Neuronal stem cell (in vitro differentiated cells): Measurements from ENCODE around the gene PODXL2.

Experiments used
- DNase-seq: peaks from one replicate; pipeline ENCODE4 v3.0.0-alpha.2; 2013; ENCODE audit warnings: low spot score
- H2AFZ ChIP-seq: one replicate; pipeline ENCODE4 v1.6.1; 2013; ENCODE audit warnings: mild to moderate bottlenecking, low read length, inconsistent platforms
- H2AK5ac ChIP-seq: 2 replicates; pipeline ENCODE4 v1.6.1; 2013; ENCODE audit warnings: low read depth, mild to moderate bottlenecking, inconsistent platforms, low read length, moderate library complexity, mixed read lengths
- H2BK120ac ChIP-seq: 2 replicates; pipeline ENCODE4 v1.6.1; 2013; ENCODE audit warnings: low read depth, mild to moderate bottlenecking, inconsistent platforms, low read length, moderate library complexity, mixed read lengths
- H2BK12ac ChIP-seq: one replicate; pipeline ENCODE4 v1.6.1; 2013; ENCODE audit warnings: low read length, inconsistent platforms
- H2BK15ac ChIP-seq: 2 replicates; pipeline ENCODE4 v1.6.1; 2013; ENCODE audit warnings: mild to moderate bottlenecking, low read length, inconsistent platforms, mixed read lengths
- H2BK5ac ChIP-seq: one replicate; pipeline ENCODE4 v1.6.1; 2013; ENCODE audit warnings: inconsistent platforms, mild to moderate bottlenecking, low read length, moderate library complexity
- H3K14ac ChIP-seq: one replicate; pipeline ENCODE4 v1.6.1; 2013; ENCODE audit warnings: low read length, inconsistent platforms
- H3K18ac ChIP-seq: 2 replicates; pipeline ENCODE4 v1.6.1; 2013; ENCODE audit warnings: low read length, inconsistent platforms
- H3K23ac ChIP-seq: 2 replicates; pipeline ENCODE4 v1.6.1; 2013; ENCODE audit warnings: low read depth, mild to moderate bottlenecking, mixed read lengths, low read length, inconsistent platforms; ENCODE audit not compliant: poor library complexity
- H3K27ac ChIP-seq: replicated peaks from 3 replicates; pipeline ENCODE4 v1.5.1; 2013; ENCODE audit warnings: low read length, inconsistent platforms
- H3K27me3 ChIP-seq, 3 experiments: 2 replicates each; pipeline ENCODE4 v1.6.1; 2013; ENCODE audit warnings: low read length in 3 of 3, mild to moderate bottlenecking in 2 of 3, inconsistent platforms in 1 of 3, low read depth in 1 of 3, mixed read lengths in 1 of 3, moderate library complexity in 1 of 3; ENCODE audit not compliant: control insufficient read depth in 3 of 3, insufficient read depth in 3 of 3
- H3K36me3 ChIP-seq, 2 donors: replicated peaks in 1 of 2; 2 replicates each; pipeline ENCODE4 v1.6.1; 2013; ENCODE audit warnings: low read length in 2 of 2; ENCODE audit not compliant: control insufficient read depth in 2 of 2, insufficient read depth in 2 of 2
- H3K4ac ChIP-seq: 2 replicates; pipeline ENCODE4 v1.6.1; 2013; ENCODE audit warnings: inconsistent platforms, mild to moderate bottlenecking, low read length, moderate library complexity
- H3K4me1 ChIP-seq, 2 donors: 1 replicate in 1 of 2; 2 replicates in 1 of 2; pipeline ENCODE4 v1.6.1; 2013; ENCODE audit warnings: low read length in 2 of 2, low read depth in 1 of 2; ENCODE audit not compliant: control insufficient read depth in 2 of 2, insufficient read depth in 1 of 2
- H3K4me2 ChIP-seq: one replicate; pipeline ENCODE4 v1.6.1; 2013; ENCODE audit warnings: mild to moderate bottlenecking, low read length, inconsistent platforms; ENCODE audit not compliant: insufficient read depth, poor library complexity, severe bottlenecking
- H3K4me3 ChIP-seq, 2 donors: 2 replicates each; pipeline ENCODE4 v1.5.1; 2013; ENCODE audit warnings: low read length in 2 of 2, mild to moderate bottlenecking in 2 of 2, inconsistent platforms in 1 of 2, moderate library complexity in 1 of 2
- H3K79me1 ChIP-seq: one replicate; pipeline ENCODE4 v1.6.1; 2013; ENCODE audit warnings: low read depth, mild to moderate bottlenecking, inconsistent platforms, low read length, moderate library complexity
- H3K9ac ChIP-seq: one replicate; pipeline ENCODE4 v1.6.1; 2013; ENCODE audit warnings: mild to moderate bottlenecking, low read depth, low read length, inconsistent platforms; ENCODE audit not compliant: poor library complexity
- H3K9me3 ChIP-seq, 2 donors: replicated peaks in 1 of 2; 2 replicates each; pipeline versions ENCODE3 to v1.6.1; 2013; ENCODE audit warnings: low read length in 2 of 2, mild to moderate bottlenecking in 2 of 2, inconsistent platforms in 1 of 2, low read depth in 1 of 2, mixed read lengths in 1 of 2, moderate library complexity in 1 of 2; ENCODE audit not compliant: control insufficient read depth in 2 of 2, insufficient read depth in 1 of 2
- H4K8ac ChIP-seq: one replicate; pipeline ENCODE4 v1.6.1; 2013; ENCODE audit warnings: low read depth, mild to moderate bottlenecking, inconsistent platforms, low read length, moderate library complexity
- H4K91ac ChIP-seq: one replicate; pipeline ENCODE4 v1.6.1; 2013; ENCODE audit warnings: low read length, low read depth, mild to moderate bottlenecking, inconsistent platforms; ENCODE audit not compliant: poor library complexity
- WGBS, 2 donors: extraction: QIAGEN DNeasy Blood & Tissue Kit; methylation state at CpG; one replicate each; pipeline ENCODE4 v1.1.7; 2013; ENCODE audit warnings: missing lambda C conversion rate in 2 of 2, mixed read lengths in 1 of 2; ENCODE audit not compliant: insufficient read length in 2 of 2, insufficient replicate concordance in 1 of 2; ENCODE audit errors: extremely low coverage in 2 of 2; 5-methylcytosine and 5-hydroxymethylcytosine counted together

The PODXL2 gene

DNA sequence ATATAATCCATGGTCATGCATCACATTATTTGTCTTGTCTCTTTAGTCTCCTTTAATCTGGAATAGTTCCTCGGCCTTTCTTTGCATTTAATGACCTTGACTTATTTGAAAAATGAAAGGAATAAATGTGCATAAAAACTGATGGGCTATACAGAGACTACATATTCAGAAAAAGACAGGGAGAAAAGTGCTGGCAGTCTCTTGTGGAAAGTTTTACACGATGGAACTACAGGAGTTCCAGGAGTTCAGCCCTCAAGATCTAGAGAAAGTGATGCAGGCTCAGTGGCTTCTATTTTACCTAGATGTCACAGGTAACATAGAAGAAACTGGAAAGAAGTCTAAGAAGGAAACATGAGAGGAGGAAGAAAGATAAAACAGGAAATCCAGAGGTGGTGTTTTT is 36.2 kb downstream of the PODXL2 start:
- Histone ChIP-seq H3K4ac (no peak overlapping the region), H3K36me3 (peaks cover 11 to 96% of the 10 kb centered on the region in 2 donors), H3K9me3 (peaks cover 0 to 8% of the 10 kb centered on the region in 2 donors), H3K79me1 (no peaks in the 10 kb centered on the region), H3K14ac (no peak overlapping the region), H3K23ac (no peak overlapping the region), H2BK12ac (no peak overlapping the region), H3K9ac (no peak overlapping the region), H3K4me3 (no peak overlapping the region), H4K8ac (no peak overlapping the region), H2BK5ac (no peak overlapping the region), H2AK5ac (no peak overlapping the region), H3K18ac (no peak overlapping the region), H3K27ac (no peak overlapping the region), H4K91ac (no peak overlapping the region), H3K27me3 (no peaks in the 10 kb centered on the region), H3K4me2 (no peak overlapping the region), H3K4me1 (peaks cover 0 to 2% of the 10 kb centered on the region in 2 donors), H2AFZ (no peak overlapping the region), H2BK120ac (no peak overlapping the region), H2BK15ac (no peak overlapping the region)
- no peak for DNase-seq
- no CpG with 5 or more reads among the region's 2 CpGs for WGBS, 2 donors

DNA sequence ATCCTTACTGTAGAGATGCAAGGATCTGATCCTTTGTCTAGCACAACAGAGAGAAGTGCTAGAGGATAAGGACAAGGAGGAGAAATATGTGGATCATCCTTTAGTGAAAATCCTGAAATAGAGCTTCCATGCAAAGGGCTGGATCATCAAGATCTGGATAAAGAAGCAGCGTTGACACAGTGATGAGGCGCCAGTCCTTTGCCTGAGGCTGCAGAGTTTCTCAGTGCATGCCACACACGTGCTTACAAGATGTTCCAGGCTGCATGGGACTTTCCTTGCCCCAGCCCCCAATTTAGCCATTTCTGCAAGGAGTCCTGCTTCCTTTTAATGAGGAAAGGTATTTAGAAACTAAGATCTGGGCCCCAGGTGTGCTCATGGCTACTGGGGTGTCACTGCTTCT is 36.6 kb downstream of the PODXL2 start:
- Histone ChIP-seq H2AK5ac (no peak overlapping the region), H2AFZ (no peak overlapping the region), H3K18ac (no peak overlapping the region), H4K91ac (no peak overlapping the region), H3K79me1 (no peaks in the 10 kb centered on the region), H3K36me3 (peaks cover 8 to 91% of the 10 kb centered on the region in 2 donors), H3K27me3 (no peaks in the 10 kb centered on the region), H3K4ac (no peak overlapping the region), H3K27ac (no peak overlapping the region), H3K4me2 (no peak overlapping the region), H3K14ac (no peak overlapping the region), H2BK15ac (no peak overlapping the region), H2BK120ac (no peak overlapping the region), H2BK12ac (no peak overlapping the region), H3K23ac (no peak overlapping the region), H2BK5ac (no peak overlapping the region), H3K4me3 (no peak overlapping the region), H3K4me1 (no peaks in the 10 kb centered on the region), H3K9me3 (peaks cover 0 to 8% of the 10 kb centered on the region in 2 donors), H3K9ac (no peak overlapping the region), H4K8ac (no peak overlapping the region)
- DNase-seq: no peak
- WGBS, 2 donors: no CpG with 5 or more reads among the region's 3 CpGs

DNA sequence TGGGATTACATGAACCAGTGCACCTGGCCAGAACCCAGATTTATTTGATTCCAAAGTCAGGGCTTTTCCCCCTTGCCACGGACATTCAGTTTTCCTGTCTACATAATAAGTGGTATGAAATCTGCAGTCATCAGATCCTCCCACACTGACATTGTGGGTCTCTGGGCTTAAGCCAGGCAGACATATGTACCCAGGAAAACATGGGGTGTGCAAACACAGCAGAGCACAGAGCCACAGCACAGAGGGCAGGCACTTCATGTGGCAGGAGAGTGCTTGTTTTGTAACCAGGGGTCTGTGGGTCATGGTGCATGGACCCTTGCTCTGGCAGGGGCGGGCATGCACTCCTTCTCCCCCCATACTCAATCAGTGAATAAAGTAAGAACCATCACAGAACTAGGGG is 37.7 kb downstream of the PODXL2 start:
- no peak overlapping the region for H4K8ac ChIP-seq
- H4K91ac ChIP-seq: no peak overlapping the region
- no peak overlapping the region for H2BK5ac ChIP-seq
- H3K27ac ChIP-seq: no peak overlapping the region
- H3K36me3 ChIP-seq: peaks cover 3 to 80% of the 10 kb centered on the region in 2 donors
- H3K4me1 ChIP-seq: no peaks in the 10 kb centered on the region
- no peak overlapping the region for H3K4ac ChIP-seq
- WGBS, 2 donors: no CpG with 5 or more reads among the region's 2 CpGs
- no peak overlapping the region for H2BK12ac ChIP-seq
- peaks cover 2% of the 10 kb centered on the region for H3K79me1 ChIP-seq
- no peak overlapping the region for H2BK15ac ChIP-seq
- H3K23ac ChIP-seq: peak overlapping the region; percentile 25
- H3K4me2 ChIP-seq: no peak overlapping the region
- no peak overlapping the region for H3K9ac ChIP-seq
- no peak overlapping the region for H3K14ac ChIP-seq
- no peak for DNase-seq
- no peak overlapping the region for H2AFZ ChIP-seq
- no peak overlapping the region for H3K4me3 ChIP-seq
- no peak overlapping the region for H2AK5ac ChIP-seq
- peaks cover 0 to 8% of the 10 kb centered on the region in 2 donors for H3K9me3 ChIP-seq
- no peak overlapping the region for H3K18ac ChIP-seq
- H2BK120ac ChIP-seq: no peak overlapping the region
- no peaks in the 10 kb centered on the region for H3K27me3 ChIP-seq

DNA sequence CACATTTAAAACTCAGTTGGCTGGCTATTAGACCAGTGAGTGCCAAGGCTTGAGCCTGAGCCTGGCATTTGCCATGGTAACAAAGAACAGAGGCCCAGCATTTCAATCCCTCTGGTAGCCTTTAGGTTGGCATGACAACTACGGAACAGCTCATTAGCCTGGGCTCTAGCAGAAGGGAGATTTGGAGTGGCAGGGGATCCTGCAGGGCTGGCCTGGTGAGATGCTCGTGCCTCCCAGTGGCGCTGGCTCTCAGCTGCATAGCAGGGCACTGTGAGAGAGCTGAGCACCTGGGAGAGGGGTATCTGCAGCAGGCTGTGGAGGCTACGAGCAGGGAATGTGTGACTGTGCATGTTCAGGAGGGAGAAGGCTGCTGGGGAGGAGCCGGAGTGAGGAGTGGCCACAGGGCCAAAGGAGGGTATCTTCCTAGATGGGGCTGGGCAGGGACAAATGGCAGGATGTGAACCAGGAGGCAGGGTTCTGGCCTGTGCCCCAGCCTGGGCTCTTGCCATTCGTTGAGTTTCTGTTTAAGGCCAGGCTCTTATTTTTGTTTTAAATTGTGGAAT is 38.2 kb downstream of the PODXL2 start:
- no peak overlapping the region for H2BK12ac ChIP-seq
- peak overlapping the region; percentile 21 for H3K14ac ChIP-seq
- H2AFZ ChIP-seq: no peak overlapping the region
- H3K4ac ChIP-seq: no peak overlapping the region
- no peak overlapping the region for H3K27ac ChIP-seq
- no peak overlapping the region for H2BK5ac ChIP-seq
- H2BK15ac ChIP-seq: no peak overlapping the region
- no peak overlapping the region for H2BK120ac ChIP-seq
- no peaks in the 10 kb centered on the region for H3K27me3 ChIP-seq
- no peak overlapping the region for H2AK5ac ChIP-seq
- peak overlapping the region; percentile 25 for H3K23ac ChIP-seq
- H3K18ac ChIP-seq: no peak overlapping the region
- peaks cover 0 to 8% of the 10 kb centered on the region in 2 donors for H3K9me3 ChIP-seq
- H4K8ac ChIP-seq: no peak overlapping the region
- H3K79me1 ChIP-seq: peaks cover 2% of the 10 kb centered on the region
- peaks cover 0 to 2% of the 10 kb centered on the region in 2 donors for H3K4me1 ChIP-seq
- H4K91ac ChIP-seq: no peak overlapping the region
- H3K4me2 ChIP-seq: no peak overlapping the region
- DNase-seq: no peak
- H3K36me3 ChIP-seq: peaks cover 1 to 75% of the 10 kb centered on the region in 2 donors
- H3K4me3 ChIP-seq: no peak overlapping the region
- WGBS, 2 donors: no CpG with 5 or more reads among the region's 6 CpGs
- H3K9ac ChIP-seq: peak overlapping the region; percentile 45
